22Rv1 (cell line): Measurements from ENCODE around the gene TPST2.

Source experiments
- ZFX ChIP-seq: fragments of 450-650 bp; IDR thresholded peaks from 2 replicates; pipeline ENCODE4 v1.6.1; 2017; ENCODE audit warnings: antibody characterized with exemption, borderline replicate concordance
- TF ChIP-seq, protein P1 (sequence below): fragments of 450-650 bp; IDR thresholded peaks from 2 replicates; pipeline ENCODE4 v1.5.1; 2017; ENCODE audit warnings: mild to moderate bottlenecking

DNA sequence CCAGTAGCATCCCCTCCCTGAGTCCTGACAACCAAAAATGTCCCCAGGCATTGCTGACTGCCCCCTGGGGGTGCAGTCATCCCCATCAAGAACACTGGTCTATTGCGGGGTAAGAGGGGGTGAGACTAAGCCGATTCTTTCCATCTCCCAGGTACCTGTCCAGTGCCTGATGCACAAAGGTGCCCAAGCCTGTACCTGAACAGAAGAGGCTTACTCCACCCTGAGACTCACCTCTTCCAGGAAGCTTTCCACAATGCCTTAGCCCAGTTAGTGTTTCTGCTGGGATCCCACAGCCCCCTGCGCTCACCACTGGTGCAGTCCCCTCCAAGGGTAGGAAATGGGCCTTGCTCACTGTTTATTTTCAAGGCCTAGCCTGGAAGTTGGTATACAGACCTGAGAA, 22.9 kb downstream of the TPST2 start:
- TF ChIP-seq, protein P1, sequence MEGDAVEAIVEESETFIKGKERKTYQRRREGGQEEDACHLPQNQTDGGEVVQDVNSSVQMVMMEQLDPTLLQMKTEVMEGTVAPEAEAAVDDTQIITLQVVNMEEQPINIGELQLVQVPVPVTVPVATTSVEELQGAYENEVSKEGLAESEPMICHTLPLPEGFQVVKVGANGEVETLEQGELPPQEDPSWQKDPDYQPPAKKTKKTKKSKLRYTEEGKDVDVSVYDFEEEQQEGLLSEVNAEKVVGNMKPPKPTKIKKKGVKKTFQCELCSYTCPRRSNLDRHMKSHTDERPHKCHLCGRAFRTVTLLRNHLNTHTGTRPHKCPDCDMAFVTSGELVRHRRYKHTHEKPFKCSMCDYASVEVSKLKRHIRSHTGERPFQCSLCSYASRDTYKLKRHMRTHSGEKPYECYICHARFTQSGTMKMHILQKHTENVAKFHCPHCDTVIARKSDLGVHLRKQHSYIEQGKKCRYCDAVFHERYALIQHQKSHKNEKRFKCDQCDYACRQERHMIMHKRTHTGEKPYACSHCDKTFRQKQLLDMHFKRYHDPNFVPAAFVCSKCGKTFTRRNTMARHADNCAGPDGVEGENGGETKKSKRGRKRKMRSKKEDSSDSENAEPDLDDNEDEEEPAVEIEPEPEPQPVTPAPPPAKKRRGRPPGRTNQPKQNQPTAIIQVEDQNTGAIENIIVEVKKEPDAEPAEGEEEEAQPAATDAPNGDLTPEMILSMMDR, result no peak
- no peak for TF ChIP-seq ZFX
